ENCODE data around the gene NOSTRIN.

Gene NOSTRIN

GRCh38 chr2:168801961-168802858 is at the start of gene NOSTRIN:
TSS of gene NOSTRIN (plus strand) at chr2:168802637. CDS start at chr2:168802647, 10 bp downstream.
- no peak for TF ChIP-seq GATA2 (IDR thresholded peaks at IDR 0.05; ENCODE audit: low read depth, low read length)
- no peak for TF ChIP-seq GATA3 (IDR thresholded peaks at IDR 0.05; ENCODE audit: low read depth, low read length)

GRCh38 chr2:168753765-168754329 is 48.6 kb upstream of the NOSTRIN start:
- no peak for TF ChIP-seq GATA2 (IDR thresholded peaks at IDR 0.05; ENCODE audit: low read depth, low read length)
- TF ChIP-seq GATA3 (IDR thresholded peaks at IDR 0.05; ENCODE audit: low read depth, low read length) = no peak

- TF ChIP-seq GATA3 (IDR thresholded peaks at IDR 0.05; ENCODE audit: low read depth, low read length) (no peak), GATA2 (IDR thresholded peaks at IDR 0.05; ENCODE audit: low read depth, low read length) (no peak)
Observed at GRCh38 chr2:168757223-168757622, 45.2 kb upstream of the NOSTRIN start.

GRCh38 chr2:168758970-168759820 is 43.2 kb upstream of the NOSTRIN start:
- no peak for TF ChIP-seq GATA3 (IDR thresholded peaks at IDR 0.05; ENCODE audit: low read depth, low read length)
- TF ChIP-seq GATA2 (IDR thresholded peaks at IDR 0.05; ENCODE audit: low read depth, low read length) = no peak

GRCh38 chr2:168765401-168765800 is 37.0 kb upstream of the NOSTRIN start:
- TF ChIP-seq GATA3 (IDR thresholded peaks at IDR 0.05; ENCODE audit: low read depth, low read length) (no peak), GATA2 (IDR thresholded peaks at IDR 0.05; ENCODE audit: low read depth, low read length) (no peak)

GRCh38 chr2:168766600-168766999 is 35.8 kb upstream of the NOSTRIN start:
- TF ChIP-seq GATA2 (IDR thresholded peaks at IDR 0.05; ENCODE audit: low read depth, low read length) (no peak), GATA3 (IDR thresholded peaks at IDR 0.05; ENCODE audit: low read depth, low read length) (no peak)

GRCh38 chr2:168767258-168767657 is 35.2 kb upstream of the NOSTRIN start:
- no peak for TF ChIP-seq GATA2 (IDR thresholded peaks at IDR 0.05; ENCODE audit: low read depth, low read length)
- TF ChIP-seq GATA3 (IDR thresholded peaks at IDR 0.05; ENCODE audit: low read depth, low read length) = no peak

GRCh38 chr2:168770796-168771195 is 31.6 kb upstream of the NOSTRIN start:
- TF ChIP-seq GATA3 (IDR thresholded peaks at IDR 0.05; ENCODE audit: low read depth, low read length) (no peak), GATA2 (IDR thresholded peaks at IDR 0.05; ENCODE audit: low read depth, low read length) (no peak)

GRCh38 chr2:168772704-168773103 is 29.7 kb upstream of the NOSTRIN start:
- TF ChIP-seq GATA2 (IDR thresholded peaks at IDR 0.05; ENCODE audit: low read depth, low read length) (no peak), GATA3 (IDR thresholded peaks at IDR 0.05; ENCODE audit: low read depth, low read length) (no peak)

- no peak for TF ChIP-seq GATA3 (IDR thresholded peaks at IDR 0.05; ENCODE audit: low read depth, low read length)
- no peak for TF ChIP-seq GATA2 (IDR thresholded peaks at IDR 0.05; ENCODE audit: low read depth, low read length)
Observed at GRCh38 chr2:168773128-168773527, 29.3 kb upstream of the NOSTRIN start.

- no peak for TF ChIP-seq GATA3 (IDR thresholded peaks at IDR 0.05; ENCODE audit: low read depth, low read length)
- TF ChIP-seq GATA2 (IDR thresholded peaks at IDR 0.05; ENCODE audit: low read depth, low read length) = no peak
Observed at GRCh38 chr2:168773719-168774521, 28.5 kb upstream of the NOSTRIN start.

- TF ChIP-seq GATA2 (IDR thresholded peaks at IDR 0.05; ENCODE audit: low read depth, low read length) (no peak), GATA3 (IDR thresholded peaks at IDR 0.05; ENCODE audit: low read depth, low read length) (no peak)
Observed at GRCh38 chr2:168775837-168776236, 26.6 kb upstream of the NOSTRIN start.

- TF ChIP-seq GATA3 (IDR thresholded peaks at IDR 0.05; ENCODE audit: low read depth, low read length) (no peak), GATA2 (IDR thresholded peaks at IDR 0.05; ENCODE audit: low read depth, low read length) (no peak)
Observed at GRCh38 chr2:168780669-168781071, 21.8 kb upstream of the NOSTRIN start.

Data from SH-SY5Y (cell line).